GM23248 (cell line): ENCODE data around the gene UPF1.

Experiments
- EZH2 ChIP-seq: fragments of 200-600 bp; sonication (generic); IDR thresholded peaks from 2 replicates; pipeline ENCODE4 v1.6.1; 2018; ENCODE audit warnings: antibody characterized with exemption, mild to moderate bottlenecking; ENCODE audit not compliant: insufficient read depth, poor library complexity, severe bottlenecking
- EZH2phosphoT487 ChIP-seq: fragments of 200-600 bp; sonication (generic); IDR thresholded peaks from 2 replicates; pipeline ENCODE4 v1.6.1; 2018; ENCODE audit warnings: antibody characterized with exemption, moderate library complexity, mild to moderate bottlenecking, low read depth; ENCODE audit not compliant: insufficient read depth

DNA sequence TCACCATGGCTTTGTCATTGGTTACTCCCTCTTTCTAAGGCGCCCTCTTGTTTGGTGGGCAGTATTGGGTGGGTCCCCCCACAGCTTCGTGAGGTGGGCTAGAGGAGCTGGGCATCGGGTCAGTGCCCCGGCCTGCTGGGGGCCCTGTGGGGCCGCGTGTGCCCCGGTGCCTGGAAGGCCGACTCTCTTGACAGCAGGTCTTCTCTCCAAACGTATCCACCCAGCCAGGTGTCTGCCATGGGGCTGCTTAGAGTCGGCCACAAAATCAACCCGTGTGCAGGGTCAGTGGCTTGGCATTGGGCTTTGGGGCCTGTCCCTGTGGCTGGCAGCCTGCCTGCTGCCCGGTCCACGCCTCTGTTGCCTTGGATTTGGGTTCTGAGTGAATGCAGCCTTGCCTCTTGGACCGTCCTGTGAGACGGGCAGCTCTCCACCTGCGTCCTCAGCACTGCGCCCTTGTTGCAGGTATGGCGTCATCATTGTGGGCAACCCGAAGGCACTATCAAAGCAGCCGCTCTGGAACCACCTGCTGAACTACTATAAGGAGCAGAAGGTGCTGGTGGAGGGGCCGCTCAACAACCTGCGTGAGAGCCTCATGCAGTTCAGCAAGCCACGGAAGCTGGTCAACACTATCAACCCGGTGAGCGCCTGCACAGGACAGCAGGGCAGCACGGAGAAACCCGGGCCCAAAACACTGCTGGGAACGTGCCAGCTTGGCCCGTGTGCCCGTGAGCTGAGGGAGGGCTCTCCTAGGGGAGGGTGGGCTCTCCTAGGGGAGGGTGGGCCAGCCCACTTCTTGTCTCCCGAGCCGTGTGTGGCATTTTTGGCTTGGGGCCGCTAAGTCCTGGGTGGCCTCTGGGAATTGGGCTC lies 31.4 kb downstream of the UPF1 start:
- no peak for TF ChIP-seq EZH2phosphoT487
- no peak for TF ChIP-seq EZH2
